ENCODE results near the gene SOCS7.

Gene SOCS7

DNA sequence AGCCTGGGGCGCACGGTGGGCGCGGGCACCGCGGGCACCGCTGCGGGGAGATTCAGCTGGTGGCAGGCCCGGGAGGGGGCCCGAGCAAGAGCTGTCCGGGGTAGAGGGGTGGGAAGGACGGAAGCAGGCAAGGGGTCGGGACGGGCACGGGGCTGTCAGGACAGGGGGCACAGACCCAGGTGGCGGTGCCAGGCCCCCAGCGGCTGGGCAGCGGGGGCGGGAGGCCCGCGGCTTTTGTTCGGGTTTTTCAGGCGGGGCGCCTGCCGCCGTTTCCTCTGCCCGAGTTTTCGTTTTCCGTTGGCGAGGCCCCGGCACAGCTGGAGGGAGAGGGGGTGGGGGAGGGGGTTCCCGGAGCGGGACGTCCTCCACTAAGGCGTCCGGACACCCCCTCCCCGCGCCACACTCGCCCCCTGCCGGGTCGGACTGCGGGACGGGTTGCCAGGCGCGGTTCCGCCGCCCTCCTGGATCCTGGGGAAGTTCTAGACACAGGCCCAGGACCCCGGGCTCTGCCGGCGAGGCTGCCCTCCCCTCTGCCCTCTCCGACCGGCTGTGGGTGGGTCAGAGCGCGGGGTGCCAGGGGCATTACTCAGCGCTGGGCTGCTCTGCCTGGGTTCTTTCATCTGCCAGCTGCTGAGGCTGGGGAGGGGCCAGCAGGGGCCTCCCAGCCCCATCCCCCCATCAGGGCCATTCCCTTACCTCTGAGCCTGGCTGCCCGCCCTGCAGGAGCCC, 77.2 kb downstream of the SOCS7 start:
- in situ Hi-C loops (cut with HindIII; ENCODE audit: low sequenced_read_pairs): no loop called here
- DNase-seq (ENCODE audit: low read depth): no peak
- peak overlapping the region; percentile 83 for H3K4me3 ChIP-seq (ENCODE audit: low read depth, low read length)
- TF ChIP-seq, protein P1, sequence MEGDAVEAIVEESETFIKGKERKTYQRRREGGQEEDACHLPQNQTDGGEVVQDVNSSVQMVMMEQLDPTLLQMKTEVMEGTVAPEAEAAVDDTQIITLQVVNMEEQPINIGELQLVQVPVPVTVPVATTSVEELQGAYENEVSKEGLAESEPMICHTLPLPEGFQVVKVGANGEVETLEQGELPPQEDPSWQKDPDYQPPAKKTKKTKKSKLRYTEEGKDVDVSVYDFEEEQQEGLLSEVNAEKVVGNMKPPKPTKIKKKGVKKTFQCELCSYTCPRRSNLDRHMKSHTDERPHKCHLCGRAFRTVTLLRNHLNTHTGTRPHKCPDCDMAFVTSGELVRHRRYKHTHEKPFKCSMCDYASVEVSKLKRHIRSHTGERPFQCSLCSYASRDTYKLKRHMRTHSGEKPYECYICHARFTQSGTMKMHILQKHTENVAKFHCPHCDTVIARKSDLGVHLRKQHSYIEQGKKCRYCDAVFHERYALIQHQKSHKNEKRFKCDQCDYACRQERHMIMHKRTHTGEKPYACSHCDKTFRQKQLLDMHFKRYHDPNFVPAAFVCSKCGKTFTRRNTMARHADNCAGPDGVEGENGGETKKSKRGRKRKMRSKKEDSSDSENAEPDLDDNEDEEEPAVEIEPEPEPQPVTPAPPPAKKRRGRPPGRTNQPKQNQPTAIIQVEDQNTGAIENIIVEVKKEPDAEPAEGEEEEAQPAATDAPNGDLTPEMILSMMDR (IDR thresholded peaks at IDR 0.05; ENCODE audit: low read depth, low read length, missing control alignments): no peak

DNA sequence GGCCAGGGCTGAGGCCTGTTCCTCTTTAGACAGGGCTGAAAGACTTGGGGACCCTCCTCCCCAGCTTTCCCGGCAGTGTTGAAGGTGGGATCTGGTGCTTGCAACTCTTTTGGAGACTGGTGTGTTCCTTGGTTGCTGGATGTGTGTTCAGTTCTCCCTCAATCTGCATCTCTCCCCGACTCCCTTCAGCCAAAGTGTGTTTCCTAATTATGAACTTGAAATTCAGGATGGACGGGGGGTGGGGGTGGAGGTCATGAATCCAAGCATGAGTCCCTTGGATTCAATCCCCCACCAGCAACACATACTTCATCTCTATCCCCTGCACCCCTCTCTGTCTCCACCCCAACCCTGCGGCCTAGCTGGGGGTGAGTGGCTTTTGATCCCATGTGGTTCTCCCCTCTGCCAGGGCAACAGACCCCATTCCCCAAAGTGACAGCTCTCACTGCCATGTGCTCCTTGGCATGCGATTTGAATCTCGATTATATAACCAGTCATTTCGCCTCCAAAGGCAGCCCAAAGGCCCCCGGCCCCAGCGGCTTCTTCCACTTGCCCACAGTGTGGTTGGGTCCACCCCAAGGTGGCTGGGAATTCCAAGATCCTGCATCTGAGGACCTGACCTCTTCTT, 77.9 kb downstream of the SOCS7 start:
- in situ Hi-C loops (cut with HindIII; ENCODE audit: low sequenced_read_pairs): no loop called here
- TF ChIP-seq, protein P1 (IDR thresholded peaks at IDR 0.05; ENCODE audit: low read depth, low read length, missing control alignments): no peak
- no peak for DNase-seq (ENCODE audit: low read depth)
- H3K4me3 ChIP-seq (ENCODE audit: low read depth, low read length): peak overlapping the region; percentile 83

DNA sequence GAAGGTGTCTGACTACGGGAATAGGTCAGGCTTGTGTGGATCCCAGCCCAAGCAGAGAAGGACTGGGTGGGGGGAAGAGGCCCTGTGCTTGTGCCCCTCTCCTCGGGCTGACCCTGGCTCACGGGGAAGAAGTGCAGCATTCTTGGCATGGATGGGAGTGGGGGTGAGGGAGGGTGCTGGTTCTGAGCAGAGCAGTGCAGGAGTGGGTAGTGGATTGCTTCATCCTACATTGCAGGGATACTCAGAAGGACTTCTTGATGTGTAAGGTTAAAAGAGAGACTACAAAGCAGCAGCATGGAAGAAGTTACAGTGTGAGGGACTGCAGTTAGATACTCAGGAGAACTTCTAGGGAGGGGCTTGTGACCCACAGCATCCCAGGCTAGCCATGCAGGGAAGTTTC, 78.7 kb downstream of the SOCS7 start:
- TF ChIP-seq, protein P1 (IDR thresholded peaks at IDR 0.05; ENCODE audit: low read depth, low read length, missing control alignments): no peak
- in situ Hi-C loops (cut with HindIII; ENCODE audit: low sequenced_read_pairs): no loop called here
- peak overlapping the region; percentile 83 for H3K4me3 ChIP-seq (ENCODE audit: low read depth, low read length)
- DNase-seq (ENCODE audit: low read depth): no peak

DNA sequence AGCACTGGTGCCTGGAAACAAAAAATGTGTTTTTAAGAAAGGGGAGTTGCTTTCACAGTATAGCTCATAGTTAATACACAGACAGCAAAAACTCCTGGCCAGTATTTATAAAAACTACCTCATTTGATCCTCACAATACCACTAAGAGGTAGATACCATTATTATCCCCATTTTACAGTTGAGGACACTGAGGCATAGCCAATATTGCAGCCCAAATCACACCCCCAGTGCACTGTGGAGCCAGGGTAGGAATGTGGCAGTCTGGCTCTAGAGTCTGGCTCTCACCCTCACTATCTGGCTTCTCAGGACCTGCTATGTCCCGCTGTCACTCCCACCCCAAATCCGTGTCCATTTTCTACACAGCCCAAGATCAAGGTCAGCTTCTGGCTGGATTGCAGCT, 79.2 kb downstream of the SOCS7 start:
- in situ Hi-C loops (cut with HindIII; ENCODE audit: low sequenced_read_pairs): no loop called here
- TF ChIP-seq, protein P1 (IDR thresholded peaks at IDR 0.05; ENCODE audit: low read depth, low read length, missing control alignments): no peak

DNA sequence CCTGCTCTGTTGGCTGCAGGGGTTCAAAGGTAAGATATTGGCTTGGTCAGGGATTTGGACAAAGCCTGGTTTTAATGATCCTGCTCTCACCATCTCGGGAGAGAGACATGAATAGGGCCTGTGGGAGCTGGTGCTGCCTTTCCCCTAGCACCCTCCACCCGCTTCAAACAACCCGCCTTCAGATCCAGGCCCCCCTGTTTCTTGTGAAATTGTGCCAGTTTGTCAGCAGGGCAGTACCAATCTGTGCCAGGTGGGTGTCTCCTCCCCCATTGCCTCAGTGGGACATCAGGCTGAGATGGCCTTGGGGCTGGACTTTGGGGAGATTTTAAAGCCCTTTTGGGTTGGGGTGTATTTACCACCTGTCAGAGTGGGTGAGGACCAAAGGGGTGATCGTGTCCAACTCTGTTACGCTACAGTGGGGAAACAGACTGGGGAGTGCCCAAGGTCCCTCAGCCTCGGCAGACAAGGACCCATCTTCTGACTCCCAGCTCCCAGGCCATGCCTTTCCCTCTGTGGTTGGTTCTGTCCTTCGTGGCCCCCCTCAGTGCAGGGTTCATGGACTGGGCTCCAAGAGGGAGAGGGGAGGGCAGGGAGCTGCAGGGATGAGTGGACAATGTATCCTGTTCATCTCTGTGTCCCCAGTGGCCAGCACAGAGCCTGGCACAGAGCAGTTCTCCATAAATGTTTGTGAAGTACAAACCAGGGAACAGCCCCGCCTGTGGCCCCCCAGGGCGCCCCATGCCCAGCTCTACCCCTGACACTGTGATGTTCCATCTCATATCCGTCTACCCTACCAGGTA, 79.9 kb downstream of the SOCS7 start:
- DNase-seq (ENCODE audit: low read depth): no peak
- TF ChIP-seq, protein P1 (IDR thresholded peaks at IDR 0.05; ENCODE audit: low read depth, low read length, missing control alignments): no peak
- H3K4me3 ChIP-seq (ENCODE audit: low read depth, low read length): no peak overlapping the region
- in situ Hi-C loops (cut with HindIII; ENCODE audit: low sequenced_read_pairs): no loop called here

More for the DNA sequence above, 79.2 kb downstream of the SOCS7 start:
- no peak overlapping the region for H3K4me3 ChIP-seq (ENCODE audit: low read depth, low read length)
- DNase-seq (ENCODE audit: low read depth): no peak

DNA sequence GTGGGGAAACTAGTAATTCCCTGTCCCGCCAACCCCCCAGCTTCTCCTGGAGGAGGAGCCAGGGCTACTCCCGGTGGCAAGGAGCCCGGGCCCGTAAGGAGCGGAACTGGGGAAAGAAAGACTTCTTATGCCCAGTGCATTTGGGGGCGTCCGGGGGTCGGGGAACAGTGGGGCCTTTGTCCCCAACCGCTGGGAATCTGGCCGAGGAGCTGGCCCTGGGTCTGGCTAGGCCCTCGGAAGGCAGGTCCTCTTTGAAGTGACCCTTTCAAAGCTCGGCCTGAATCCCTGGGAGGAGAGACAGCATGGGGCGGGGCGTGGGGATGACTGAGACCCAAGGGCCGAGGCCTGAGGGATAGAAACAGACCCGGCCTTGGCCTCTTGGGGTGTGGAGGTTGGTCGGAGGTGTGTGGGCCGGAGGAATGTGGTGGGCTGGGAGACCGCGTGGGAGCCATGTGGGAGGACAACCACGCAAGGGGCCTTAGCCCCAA, 82.6 kb downstream of the SOCS7 start:
- in situ Hi-C loops (cut with HindIII; ENCODE audit: low sequenced_read_pairs): no loop called here
- TF ChIP-seq, protein P1 (IDR thresholded peaks at IDR 0.05; ENCODE audit: low read depth, low read length, missing control alignments): no peak
- H3K4me3 ChIP-seq (ENCODE audit: low read depth, low read length): no peak overlapping the region
- no peak for DNase-seq (ENCODE audit: low read depth)

Measured in astrocyte of the cerebellum (primary cell).